SH-SY5Y (cell line): ENCODE data around the gene AACS.

Experiments
- GATA2 ChIP-seq: IDR thresholded peaks from 2 replicates; pipeline ENCODE4 v1.6.1; 2011; ENCODE audit warnings: mild to moderate bottlenecking, low read depth, low read length
- GATA3 ChIP-seq: IDR thresholded peaks from 2 replicates; pipeline ENCODE4 v1.6.1; 2011; ENCODE audit warnings: low read depth, mild to moderate bottlenecking, low read length, moderate library complexity

GRCh38 chr12:125032466-125033152, 32.6 kb upstream of the AACS start:
- TF ChIP-seq GATA2: no peak
- TF ChIP-seq GATA3: no peak
